HCT116 (cell line): ENCODE results near the gene LTBP1. TPM values are rescaled to one million over a fixed set of nuclear protein-coding genes. Genes with fewer than 3 reads are reported as not detected.
"Not testable (repeated sequence)": the region's sequence is repeated elsewhere in the genome, so short reads cannot be mapped to it uniquely, and the experiment has no call there.

Experiments
- ATAC-seq: fragments of 200-7000 bp; cut with Tn5 transposase; 2 replicates; pipeline ENCODE4 v1.9.1; 2020; ENCODE audit warnings: mild to moderate bottlenecking, moderate library complexity
- BruUV-seq: library from RNA; stranded (reverse); fragments of 400-500 nt; replicated peaks from 2 replicates; lab custom pipeline; 2021; lab: Mats Ljungman, UMichigan
- CTCF ChIA-PET: fragments of 300-600 bp; sonication (Branson Sonifier 250); formaldehyde crosslinking; loops from one replicate; lab custom pipeline; 2021; ENCODE audit warnings: antibody characterized with exemption; lab: Charles Lee
- POLR2A ChIA-PET: fragments of 300-600, 350-600 bp; sonication (Branson Sonifier 250); formaldehyde crosslinking; loops from one replicate; lab custom pipeline; 2021; ENCODE audit warnings: antibody characterized with exemption; lab: Charles Lee
- RAD21 ChIA-PET, 2 experiments: fragments of 300-600 bp; sonication (Branson Sonifier 250); formaldehyde crosslinking; loops; one replicate each; lab custom pipeline; 2023; ENCODE audit warnings: low total read pairs in 2 of 2; ENCODE audit not compliant: uncharacterized antibody in 2 of 2, unreplicated experiment in 2 of 2, low non-redundant PET in 1 of 2; lab: Charles Lee
- DNase-seq: peaks from one replicate; pipeline ENCODE4 v3.0.0-alpha.2; 2010; ENCODE audit warnings: low read depth, low spot score
- H2AFZ ChIP-seq: fragments of 200-600 bp; shearing (Covaris generic), sonication (generic); 2 replicates; pipeline ENCODE4 v1.6.1; 2017; ENCODE audit warnings: low read depth, mixed run types, mixed read lengths, antibody characterized with exemption, low read length; ENCODE audit not compliant: poor library complexity, severe bottlenecking
- H3K27ac ChIP-seq: 2 replicates; pipeline ENCODE4 v1.5.1; 2012; ENCODE audit warnings: low read depth, low read length
- H3K27me3 ChIP-seq: fragments of 200-600 bp; sonication (generic); 2 replicates; pipeline ENCODE4 v1.6.1; 2016; ENCODE audit warnings: mixed run types, low read length, mixed read lengths; ENCODE audit not compliant: insufficient read depth
- H3K36me3 ChIP-seq, 2 experiments: fragments of 200-500 bp in 1 of 2; fragments of 200-600 bp in 1 of 2; sonication (Bioruptor generic) in 1 of 2; sonication (generic) in 1 of 2; 2 replicates each; pipeline versions ENCODE4 v1.5.1 to v1.6.1; 2014 to 2016; ENCODE audit warnings: low read length in 2 of 2, inconsistent platforms in 1 of 2, mixed read lengths in 1 of 2, mixed run types in 1 of 2; ENCODE audit not compliant: insufficient read depth in 2 of 2, control insufficient read depth in 1 of 2
- H3K4me1 ChIP-seq, 2 experiments: fragments of 200-600 bp in 1 of 2; sonication (generic) in 1 of 2; 2 replicates each; pipeline versions ENCODE4 v1.5.1 to v1.6.1; 2012 to 2017; ENCODE audit warnings: low read length in 2 of 2, inconsistent platforms in 1 of 2, mild to moderate bottlenecking in 1 of 2, mixed read lengths in 1 of 2, mixed run types in 1 of 2, moderate library complexity in 1 of 2; ENCODE audit not compliant: insufficient read depth in 2 of 2, control insufficient read depth in 1 of 2
- H3K4me2 ChIP-seq: fragments of 200-600 bp; sonication (generic); 2 replicates; pipeline ENCODE4 v1.6.1; 2017; ENCODE audit warnings: mixed run types, low read length, mixed read lengths
- H3K4me3 ChIP-seq, 2 experiments: fragments of 200-600 bp in 1 of 2; sonication (generic) in 1 of 2; replicated peaks in 1 of 2; 2 replicates each; pipeline ENCODE4 v1.5.1; 2011 to 2016; ENCODE audit warnings: low read length in 2 of 2, control low read depth in 1 of 2, low read depth in 1 of 2, mild to moderate bottlenecking in 1 of 2, mixed read lengths in 1 of 2, mixed run types in 1 of 2
- H3K79me2 ChIP-seq: fragments of 200-600 bp; sonication (generic); 2 replicates; pipeline ENCODE4 v1.6.1; 2017; ENCODE audit warnings: mild to moderate bottlenecking, mixed run types, low read length, moderate library complexity, mixed read lengths; ENCODE audit not compliant: insufficient read depth
- H3K9ac ChIP-seq: fragments of 200-600 bp; sonication (generic); 2 replicates; pipeline ENCODE4 v1.6.1; 2016; ENCODE audit warnings: low read length, mixed read lengths
- H3K9me2 ChIP-seq: fragments of 200-600 bp; sonication (generic), shearing (Covaris generic); 2 replicates; pipeline ENCODE4 v1.6.1; 2017; ENCODE audit warnings: mixed run types, mild to moderate bottlenecking, moderate library complexity; ENCODE audit not compliant: insufficient read depth
- H3K9me3 ChIP-seq, 2 experiments: fragments of 200-500 bp in 1 of 2; fragments of 200-600 bp in 1 of 2; sonication (Bioruptor generic) in 1 of 2; sonication (generic) in 1 of 2; 2 replicates each; pipeline ENCODE4 v1.6.1; 2014 to 2017; ENCODE audit warnings: low read length in 2 of 2, mixed read lengths in 2 of 2, inconsistent platforms in 1 of 2, low read depth in 1 of 2, mild to moderate bottlenecking in 1 of 2, mixed run types in 1 of 2, moderate library complexity in 1 of 2; ENCODE audit not compliant: control insufficient read depth in 1 of 2, insufficient read depth in 1 of 2
- H4K20me1 ChIP-seq: fragments of 200-600 bp; sonication (generic), shearing (Covaris generic); 2 replicates; pipeline ENCODE4 v1.6.1; 2017; ENCODE audit warnings: mixed run types, mild to moderate bottlenecking, moderate library complexity; ENCODE audit not compliant: insufficient read depth
- EGR1 ChIP-seq: IDR thresholded peaks from 2 replicates; pipeline ENCODE4 v1.6.1; 2012; ENCODE audit warnings: low read depth
- POLR2A ChIP-seq: IDR thresholded peaks from 2 replicates; pipeline ENCODE4 v1.7.0; 2011; ENCODE audit warnings: borderline replicate concordance; ENCODE audit not compliant: insufficient read depth, insufficient read length; ENCODE audit errors: extremely low read depth
- RAD21 ChIP-seq: IDR thresholded peaks from 2 replicates; pipeline ENCODE4 v1.6.1; 2012; ENCODE audit warnings: low read depth, mild to moderate bottlenecking
- SIN3A ChIP-seq: IDR thresholded peaks from 2 replicates; pipeline ENCODE4 v1.6.1; 2012; ENCODE audit warnings: low read depth
- TCF7L2 ChIP-seq: IDR thresholded peaks from 2 replicates; pipeline ENCODE4 v1.7.0; 2011; ENCODE audit warnings: borderline replicate concordance, inconsistent platforms; ENCODE audit not compliant: insufficient read depth, insufficient read length; ENCODE audit errors: extremely low read depth
- YY1 ChIP-seq: IDR thresholded peaks from 2 replicates; pipeline ENCODE4 v1.6.1; 2011; ENCODE audit warnings: low read length, low read depth, moderate library complexity, mild to moderate bottlenecking; ENCODE audit not compliant: insufficient replicate concordance; ENCODE audit errors: extremely low read depth
- ZNF274 ChIP-seq: fragments of 200-500 bp; sonication (Bioruptor generic); IDR thresholded peaks from 2 replicates; pipeline ENCODE4 v1.6.1; 2014; ENCODE audit warnings: mild to moderate bottlenecking, low read depth, low read length, inconsistent platforms
- intact Hi-C: fragments of 100-400 bp; cut with micrococcal nuclease; formaldehyde crosslinking; loops from 2 replicates; pipeline ENCODE4 v1.10.0; 2022
- total RNA-seq: library from RNA; stranded (reverse); gene quantifications from one replicate; pipeline ENCODE4 v1.2.1, GENCODE V29; 2021; ENCODE audit not compliant: unreplicated experiment
- TF ChIP-seq, protein P1 (sequence below), 3 experiments: fragments of 200-600 bp in 1 of 3; sonication (generic) in 1 of 3; IDR thresholded peaks in 2 of 3; conservative IDR thresholded peaks in 1 of 3; 2 replicates each; pipeline ENCODE4 v1.5.1; 2012 to 2017; ENCODE audit warnings: low read depth in 2 of 3, low read length in 2 of 3, antibody characterized with exemption in 1 of 3, borderline replicate concordance in 1 of 3, control low read depth in 1 of 3, mild to moderate bottlenecking in 1 of 3, mixed read lengths in 1 of 3, mixed run types in 1 of 3, moderate library complexity in 1 of 3; ENCODE audit not compliant: insufficient read depth in 1 of 3
- TF ChIP-seq, protein P2 (sequence below): IDR thresholded peaks from 2 replicates; pipeline ENCODE4 v1.6.1; 2012
- TF ChIP-seq, protein P3 (sequence below): IDR thresholded peaks from 2 replicates; pipeline ENCODE4 v1.6.1; 2012

Gene LTBP1
- total RNA-seq, 1 experiment from 2014 or later, result 5.1 TPM

DNA sequence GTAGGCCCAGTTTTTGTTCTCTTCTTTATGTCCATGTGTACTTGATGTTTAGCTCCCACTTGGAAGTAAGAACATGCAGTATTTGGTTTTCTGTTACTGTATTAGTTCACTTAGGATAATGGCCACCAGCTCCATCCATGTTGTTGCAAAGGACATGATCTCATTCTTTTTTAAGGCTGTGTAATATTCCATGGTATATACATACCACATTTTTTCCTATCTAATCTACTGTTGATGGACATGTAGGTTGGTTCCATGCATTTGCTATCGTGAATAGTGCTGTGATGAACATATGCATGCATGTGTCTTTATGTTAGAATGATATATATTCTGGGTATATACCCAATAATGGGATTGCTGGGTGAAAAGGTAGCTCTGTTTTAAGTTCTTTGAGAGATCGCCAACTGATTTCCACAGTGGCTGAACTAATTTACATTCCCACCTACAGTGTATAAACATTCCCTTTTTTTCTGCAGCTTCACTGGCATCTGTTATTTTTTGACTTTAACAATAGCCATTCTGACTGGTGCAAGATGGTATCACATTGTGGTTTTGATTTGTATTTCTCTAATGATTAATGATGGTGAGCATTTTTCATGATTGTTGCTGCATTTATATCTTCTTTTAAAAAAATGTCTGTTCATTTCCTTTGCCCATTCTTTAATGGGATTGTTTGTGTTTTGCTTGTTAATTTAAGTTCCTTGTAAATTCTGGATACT lies 22.9 kb downstream of the LTBP1 start:
- no peaks in the 10 kb centered on the region for H3K4me1 ChIP-seq
- no peak for DNase-seq
- TF ChIP-seq, protein P1, sequence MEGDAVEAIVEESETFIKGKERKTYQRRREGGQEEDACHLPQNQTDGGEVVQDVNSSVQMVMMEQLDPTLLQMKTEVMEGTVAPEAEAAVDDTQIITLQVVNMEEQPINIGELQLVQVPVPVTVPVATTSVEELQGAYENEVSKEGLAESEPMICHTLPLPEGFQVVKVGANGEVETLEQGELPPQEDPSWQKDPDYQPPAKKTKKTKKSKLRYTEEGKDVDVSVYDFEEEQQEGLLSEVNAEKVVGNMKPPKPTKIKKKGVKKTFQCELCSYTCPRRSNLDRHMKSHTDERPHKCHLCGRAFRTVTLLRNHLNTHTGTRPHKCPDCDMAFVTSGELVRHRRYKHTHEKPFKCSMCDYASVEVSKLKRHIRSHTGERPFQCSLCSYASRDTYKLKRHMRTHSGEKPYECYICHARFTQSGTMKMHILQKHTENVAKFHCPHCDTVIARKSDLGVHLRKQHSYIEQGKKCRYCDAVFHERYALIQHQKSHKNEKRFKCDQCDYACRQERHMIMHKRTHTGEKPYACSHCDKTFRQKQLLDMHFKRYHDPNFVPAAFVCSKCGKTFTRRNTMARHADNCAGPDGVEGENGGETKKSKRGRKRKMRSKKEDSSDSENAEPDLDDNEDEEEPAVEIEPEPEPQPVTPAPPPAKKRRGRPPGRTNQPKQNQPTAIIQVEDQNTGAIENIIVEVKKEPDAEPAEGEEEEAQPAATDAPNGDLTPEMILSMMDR (IDR thresholded peaks at IDR 0.05 in 2 of 3, conservative IDR thresholded peaks at IDR 0.05 in 1 of 3; ENCODE audit: borderline replicate concordance in 1 of 3, insufficient read depth in 1 of 3, low read depth in 2 of 3, low read length in 2 of 3), result no peak
- TF ChIP-seq RAD21 (no peak), ZNF274 (no peak), SIN3A (no peak), YY1 (no peak), POLR2A (no peak), EGR1 (no peak), TCF7L2 (no peak)
- TF ChIP-seq, protein P2, sequence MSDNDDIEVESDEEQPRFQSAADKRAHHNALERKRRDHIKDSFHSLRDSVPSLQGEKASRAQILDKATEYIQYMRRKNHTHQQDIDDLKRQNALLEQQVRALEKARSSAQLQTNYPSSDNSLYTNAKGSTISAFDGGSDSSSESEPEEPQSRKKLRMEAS, result no peak
- TF ChIP-seq, protein P3, sequence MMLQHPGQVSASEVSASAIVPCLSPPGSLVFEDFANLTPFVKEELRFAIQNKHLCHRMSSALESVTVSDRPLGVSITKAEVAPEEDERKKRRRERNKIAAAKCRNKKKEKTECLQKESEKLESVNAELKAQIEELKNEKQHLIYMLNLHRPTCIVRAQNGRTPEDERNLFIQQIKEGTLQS, result no peak
- TF ChIP-seq, all 23 proteins: peak for 0
- POLR2A ChIA-PET, result no interaction called here
- Histone ChIP-seq H3K9me2 (no peaks in the 10 kb centered on the region), H3K27me3 (no peaks in the 10 kb centered on the region), H3K9ac (no peak overlapping the region), H3K36me3 (no peaks in the 10 kb centered on the region), H3K4me3 (no peak overlapping the region), H3K79me2 (no peaks in the 10 kb centered on the region), H3K4me2 (no peak overlapping the region), H3K27ac (no peak overlapping the region), H2AFZ (no peak overlapping the region), H3K9me3 (no peaks in the 10 kb centered on the region), H4K20me1 (no peaks in the 10 kb centered on the region)
- RAD21 ChIA-PET, result no interaction called here
- CTCF ChIA-PET, result no interaction called here
- no peak for ATAC-seq
- BruUV-seq, result no TSS peak
- intact Hi-C loops, result no loop called here

DNA sequence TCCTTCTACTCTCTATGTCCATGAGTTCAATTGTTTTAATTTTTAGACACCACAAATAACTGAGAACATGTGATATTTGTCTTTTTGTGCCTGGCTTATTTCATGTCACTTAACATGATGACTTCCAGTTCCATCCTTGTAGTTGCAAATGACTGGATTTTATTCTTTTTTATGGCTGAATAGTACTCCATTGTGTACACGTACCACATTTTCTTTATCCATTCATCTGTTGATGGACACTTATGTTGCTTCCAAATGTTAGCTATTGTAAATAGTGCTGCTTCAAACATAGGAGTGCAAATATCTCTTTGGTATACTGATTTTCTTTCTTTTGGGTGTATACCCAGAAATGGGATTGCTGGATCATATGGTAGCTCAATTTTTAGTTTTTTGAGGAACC lies 27.0 kb downstream of the LTBP1 start:
- ATAC-seq, H3K79me2 ChIP-seq, H3K4me3 ChIP-seq, H3K9me3 ChIP-seq, DNase-seq, H3K27me3 ChIP-seq, H3K36me3 ChIP-seq, H3K27ac ChIP-seq, BruUV-seq, intact Hi-C loops, H2AFZ ChIP-seq, H3K9ac ChIP-seq, H3K9me2 ChIP-seq, POLR2A ChIA-PET, H3K4me2 ChIP-seq, RAD21 ChIA-PET, H4K20me1 ChIP-seq, CTCF ChIA-PET: not testable (repeated sequence)
- H3K4me1 ChIP-seq, result peaks cover 0 to 12% of the 10 kb centered on the region in 2 experiments; a peak in 3 of 4 replicates
